SH-SY5Y (cell line): ENCODE measurements around the gene NCKIPSD.

ENCODE experiments used
- GATA2 ChIP-seq: IDR thresholded peaks from 2 replicates; pipeline ENCODE4 v1.6.1; 2011; ENCODE audit warnings: mild to moderate bottlenecking, low read depth, low read length
- GATA3 ChIP-seq: IDR thresholded peaks from 2 replicates; pipeline ENCODE4 v1.6.1; 2011; ENCODE audit warnings: low read depth, mild to moderate bottlenecking, low read length, moderate library complexity

GRCh38 chr3:48682786-48683185 lies 2.9 kb downstream of the NCKIPSD start:
- TF ChIP-seq GATA2 (no peak), GATA3 (no peak)
